ENCODE measurements around the gene CHADL. TPM values are rescaled to one million over a fixed set of nuclear protein-coding genes. Genes with fewer than 3 reads are reported as not detected.
A peak's percentile ranks its signal among the peaks of the same experiment; 100 is the strongest.

The CHADL gene
- total and polyA plus RNA-seq, 2 of the 4 experiments (the other 2 are of a cell fraction): 0.18 to 0.53 TPM

GRCh38 chr22:41262250-41262765, 21.6 kb upstream of the CHADL start:
- BruUV-seq (replicated peaks): no TSS peak
- H4K91ac ChIP-seq (ENCODE audit: insufficient read depth, low read depth, low read length): no peak overlapping the region
- no peak for DNase-seq
- no peak overlapping the region for H2BK120ac ChIP-seq (ENCODE audit: low read depth, low read length)
- peaks cover 35% of the 10 kb centered on the region for H4K20me1 ChIP-seq (ENCODE audit: insufficient read depth, low read length)
- no peak overlapping the region for H2AFZ ChIP-seq (replicated peaks; ENCODE audit: low read length, poor library complexity)
- H3K18ac ChIP-seq (ENCODE audit: low read depth, low read length): no peak overlapping the region
- H4K8ac ChIP-seq (ENCODE audit: low read depth in 2 of 2, low read length in 2 of 2): no peak overlapping the region
- peaks cover 76% of the 10 kb centered on the region for H3K36me3 ChIP-seq (ENCODE audit: control insufficient read depth, insufficient read depth, low read length)
- ATAC-seq (ENCODE audit: low read depth): no peak
- no peak overlapping the region for H2BK5ac ChIP-seq (ENCODE audit: low read depth, low read length, poor library complexity, severe bottlenecking)
- peaks cover 2% of the 10 kb centered on the region; the same call in 1 of the 2 replicates for H3K4me1 ChIP-seq (ENCODE audit: control insufficient read depth, insufficient read depth, low read length)
- H3K14ac ChIP-seq (replicated peaks; ENCODE audit: low read depth, low read length): no peak overlapping the region
- POLR2A ChIA-PET (ENCODE audit: unreplicated experiment): no interaction called here
- dilution Hi-C loops (cut with HindIII; ENCODE audit: low sequenced_read_pairs, unreplicated experiment) (no loop called here), in situ Hi-C loops (cut with MboI; ENCODE audit: low sequenced_read_pairs) (no loop called here), intact Hi-C loops (cut with micrococcal nuclease) (no loop called here)
- peaks cover 25% of the 10 kb centered on the region for H3K9me1 ChIP-seq (ENCODE audit: insufficient read depth, low read length)
- H2BK20ac ChIP-seq (ENCODE audit: low read depth, low read length): no peak overlapping the region
- no peak overlapping the region for H2AK5ac ChIP-seq (ENCODE audit: low read depth, low read length)
- H2BK15ac ChIP-seq (ENCODE audit: low read depth, low read length): no peak overlapping the region
- no peak overlapping the region for H3K56ac ChIP-seq (ENCODE audit: extremely low read depth, insufficient read depth, low read length)
- H3K27me3 ChIP-seq (ENCODE audit: control insufficient read depth, insufficient read depth, low read length): no peaks in the 10 kb centered on the region
- no peak overlapping the region for H3K4me3 ChIP-seq (ENCODE audit: insufficient read depth, low read depth, low read length)
- WGBS, 2 experiments (ENCODE audit: extremely low coverage in 2 of 2, insufficient read length in 1 of 2): 100% methylated on average over 8 of the region's 15 CpGs; no CpG with 5 or more reads in 1 of the 2 experiments
- H3K9me3 ChIP-seq (ENCODE audit: control insufficient read depth, insufficient read depth, low read length): no peaks in the 10 kb centered on the region
- 0 out of 2 replicates have a peak overlapping the region, but pooled peaks have one; percentile 31 for H3K23ac ChIP-seq (ENCODE audit: low read depth, low read length)
- H3K79me1 ChIP-seq (ENCODE audit: low read depth in 1 of 2, low read length in 2 of 2): peaks cover 51 to 83% of the 10 kb centered on the region in 2 experiments
- CTCF ChIA-PET: no interaction called here
- H3K9ac ChIP-seq (ENCODE audit: low read depth, low read length): no peak overlapping the region
- H3K4ac ChIP-seq (ENCODE audit: low read depth, low read length): no peak overlapping the region
- H3K4me2 ChIP-seq (ENCODE audit: low read depth, low read length): no peak overlapping the region
- TF ChIP-seq RFX5 (IDR thresholded peaks at IDR 0.05; ENCODE audit: low read depth, low read length): no peak
- no peak for TF ChIP-seq MXI1 (IDR thresholded peaks at IDR 0.05; ENCODE audit: borderline replicate concordance, low read depth, low read length)
- TF ChIP-seq BHLHE40 (IDR thresholded peaks at IDR 0.05; ENCODE audit: low read depth, low read length): no peak
- no peak for TF ChIP-seq FOS (IDR thresholded peaks at IDR 0.05; ENCODE audit: low read depth, low read length)
- no peak for TF ChIP-seq RCOR1 (IDR thresholded peaks at IDR 0.05; ENCODE audit: insufficient replicate concordance, low read length)
- no peak for TF ChIP-seq MAFK (IDR thresholded peaks at IDR 0.05; ENCODE audit: low read depth, low read length)
- no peak for TF ChIP-seq SMC3 (IDR thresholded peaks at IDR 0.05; ENCODE audit: low read depth, low read length)
- TF ChIP-seq POLR2A (IDR thresholded peaks at IDR 0.05; ENCODE audit: low read depth, low read length): no peak
- no peak for TF ChIP-seq ELK1 (IDR thresholded peaks at IDR 0.05; ENCODE audit: borderline replicate concordance, low read depth, low read length)
- no peak for TF ChIP-seq CHD1 (IDR thresholded peaks at IDR 0.05; ENCODE audit: low read depth, low read length)
- H3K27ac ChIP-seq (ENCODE audit: insufficient read depth, low read length): no peak overlapping the region
- H2AK9ac ChIP-seq (replicated peaks; ENCODE audit: low read depth, low read length, poor library complexity): no peak overlapping the region
- H4K5ac ChIP-seq (ENCODE audit: low read depth, low read length): no peak overlapping the region

Data from IMR-90 (cell line).